Muscle of leg (tissue), 11 donors: ENCODE results near the gene FAM83B. TPM values are rescaled to one million over a fixed set of nuclear protein-coding genes. Genes with fewer than 3 reads are reported as not detected.

Experiments
- DNase-seq: peaks from one replicate; pipeline ENCODE4 v3.0.0; 2013
- H3K27ac ChIP-seq: one replicate; pipeline ENCODE4 v1.5.1; 2013; ENCODE audit warnings: mild to moderate bottlenecking, low read length, control low read depth
- H3K27me3 ChIP-seq: one replicate; pipeline ENCODE4 v1.6.1; 2013; ENCODE audit warnings: low read length; ENCODE audit not compliant: control insufficient read depth, insufficient read depth
- H3K36me3 ChIP-seq: one replicate; pipeline ENCODE4 v1.6.1; 2013; ENCODE audit warnings: low read length; ENCODE audit not compliant: control insufficient read depth, insufficient read depth
- H3K4me1 ChIP-seq: one replicate; pipeline ENCODE4 v1.6.1; 2013; ENCODE audit warnings: low read length; ENCODE audit not compliant: control insufficient read depth, insufficient read depth
- H3K4me3 ChIP-seq: one replicate; pipeline ENCODE4 v1.5.1; 2013; ENCODE audit warnings: low read length, control low read depth
- H3K9me3 ChIP-seq: replicated peaks from 2 replicates; pipeline ENCODE4 v1.6.1; 2013; ENCODE audit warnings: low read depth, low read length; ENCODE audit not compliant: control insufficient read depth
- WGBS: methylation state at CpG from one replicate; pipeline ENCODE4 v1.1.5; 2013; ENCODE audit warnings: missing lambda C conversion rate; ENCODE audit not compliant: insufficient coverage; 5-methylcytosine and 5-hydroxymethylcytosine counted together
- polyA plus RNA-seq, 8 donors: library from polyadenylated mRNA; unstranded; fragments of 120-200 nt; gene quantifications; one replicate each; pipeline versions ENCODE4 v1.2.1 to v1.2.3, GENCODE V29; 2013; ENCODE audit warnings: inconsistent platforms in 1 of 8, low replicate concordance in 1 of 8; ENCODE audit not compliant: insufficient read length in 8 of 8, insufficient read depth in 1 of 8
- total RNA-seq: library from RNA; stranded (reverse); fragments of 120-200 nt; gene quantifications from one replicate; pipeline ENCODE4 v1.2.4, GENCODE V29; 2013

The FAM83B gene
- total and polyA plus RNA-seq, 9 donors, result under 0.01 to 3.8 (median 0.14) TPM; not detected in 4

GRCh38 chr6:54860739-54861138, 14.2 kb downstream of the FAM83B start:
- no CpG with 5 or more reads among the region's 5 CpGs for WGBS
- Histone ChIP-seq H3K27ac (no peak overlapping the region), H3K27me3 (no peaks in the 10 kb centered on the region), H3K9me3 (no peaks in the 10 kb centered on the region), H3K4me1 (no peaks in the 10 kb centered on the region), H3K4me3 (no peak overlapping the region), H3K36me3 (no peaks in the 10 kb centered on the region)
- DNase-seq, result no peak

- no peaks in the 10 kb centered on the region for H3K27me3 ChIP-seq
- H3K36me3 ChIP-seq, result no peaks in the 10 kb centered on the region
- no peak overlapping the region for H3K4me3 ChIP-seq
- H3K9me3 ChIP-seq, result no peaks in the 10 kb centered on the region
- no peak overlapping the region for H3K27ac ChIP-seq
- WGBS, result 93% methylated on average over 4 of the region's 10 CpGs
- no peaks in the 10 kb centered on the region for H3K4me1 ChIP-seq
- no peak for DNase-seq
Observed at GRCh38 chr6:54861905-54862616, 15.5 kb downstream of the FAM83B start.

GRCh38 chr6:54864272-54864671, 17.7 kb downstream of the FAM83B start:
- Histone ChIP-seq H3K27me3 (no peaks in the 10 kb centered on the region), H3K9me3 (no peaks in the 10 kb centered on the region), H3K27ac (no peak overlapping the region), H3K4me1 (no peaks in the 10 kb centered on the region), H3K36me3 (no peaks in the 10 kb centered on the region), H3K4me3 (no peak overlapping the region)
- no CpG with 5 or more reads among the region's 2 CpGs for WGBS
- DNase-seq, result no peak

- no peak for DNase-seq
- H3K36me3 ChIP-seq, result no peaks in the 10 kb centered on the region
- no peaks in the 10 kb centered on the region for H3K4me1 ChIP-seq
- no peak overlapping the region for H3K4me3 ChIP-seq
- no peaks in the 10 kb centered on the region for H3K9me3 ChIP-seq
- WGBS, result 73% methylated on average over 4 of the region's 5 CpGs
- H3K27me3 ChIP-seq, result no peaks in the 10 kb centered on the region
- H3K27ac ChIP-seq, result no peak overlapping the region
Observed at GRCh38 chr6:54865091-54865631, 18.6 kb downstream of the FAM83B start.

- no peak overlapping the region for H3K27ac ChIP-seq
- no peak overlapping the region for H3K4me3 ChIP-seq
- DNase-seq, result no peak
- no peaks in the 10 kb centered on the region for H3K27me3 ChIP-seq
- no peaks in the 10 kb centered on the region for H3K4me1 ChIP-seq
- H3K9me3 ChIP-seq, result no peaks in the 10 kb centered on the region
- no peaks in the 10 kb centered on the region for H3K36me3 ChIP-seq
Observed at GRCh38 chr6:54868556-54868955, 22.0 kb downstream of the FAM83B start.

- Histone ChIP-seq H3K4me1 (no peaks in the 10 kb centered on the region), H3K27me3 (no peaks in the 10 kb centered on the region), H3K27ac (no peak overlapping the region), H3K36me3 (no peaks in the 10 kb centered on the region), H3K9me3 (no peaks in the 10 kb centered on the region), H3K4me3 (no peak overlapping the region)
- DNase-seq, result no peak
- WGBS, result no CpG with 5 or more reads among the region's 1 CpG
Observed at GRCh38 chr6:54873599-54873998, 27.0 kb downstream of the FAM83B start.

- Histone ChIP-seq H3K4me3 (no peak overlapping the region), H3K27ac (no peak overlapping the region), H3K36me3 (no peaks in the 10 kb centered on the region), H3K4me1 (no peaks in the 10 kb centered on the region), H3K9me3 (no peaks in the 10 kb centered on the region), H3K27me3 (no peaks in the 10 kb centered on the region)
- no CpG with 5 or more reads among the region's 2 CpGs for WGBS
- no peak for DNase-seq
Observed at GRCh38 chr6:54874349-54875048, 27.9 kb downstream of the FAM83B start.

- no peaks in the 10 kb centered on the region for H3K4me1 ChIP-seq
- no peaks in the 10 kb centered on the region for H3K27me3 ChIP-seq
- DNase-seq, result no peak
- no peaks in the 10 kb centered on the region for H3K9me3 ChIP-seq
- no peak overlapping the region for H3K27ac ChIP-seq
- 78% methylated on average over 2 of the region's 3 CpGs for WGBS
- H3K36me3 ChIP-seq, result no peaks in the 10 kb centered on the region
- no peak overlapping the region for H3K4me3 ChIP-seq
Observed at GRCh38 chr6:54875539-54875938, 29.0 kb downstream of the FAM83B start.

GRCh38 chr6:54876365-54876764, 29.8 kb downstream of the FAM83B start:
- H3K27me3 ChIP-seq, result no peaks in the 10 kb centered on the region
- no peak for DNase-seq
- no peaks in the 10 kb centered on the region for H3K9me3 ChIP-seq
- H3K27ac ChIP-seq, result no peak overlapping the region
- H3K36me3 ChIP-seq, result no peaks in the 10 kb centered on the region
- no peak overlapping the region for H3K4me3 ChIP-seq
- WGBS, result 60% methylated on average over 2 of the region's 8 CpGs
- no peaks in the 10 kb centered on the region for H3K4me1 ChIP-seq

GRCh38 chr6:54876871-54877270, 30.3 kb downstream of the FAM83B start:
- Histone ChIP-seq H3K36me3 (no peaks in the 10 kb centered on the region), H3K4me1 (no peaks in the 10 kb centered on the region), H3K4me3 (no peak overlapping the region), H3K9me3 (no peaks in the 10 kb centered on the region), H3K27me3 (no peaks in the 10 kb centered on the region), H3K27ac (no peak overlapping the region)
- DNase-seq, result no peak
